Measurements from ENCODE around the gene ZNF20.

DNA sequence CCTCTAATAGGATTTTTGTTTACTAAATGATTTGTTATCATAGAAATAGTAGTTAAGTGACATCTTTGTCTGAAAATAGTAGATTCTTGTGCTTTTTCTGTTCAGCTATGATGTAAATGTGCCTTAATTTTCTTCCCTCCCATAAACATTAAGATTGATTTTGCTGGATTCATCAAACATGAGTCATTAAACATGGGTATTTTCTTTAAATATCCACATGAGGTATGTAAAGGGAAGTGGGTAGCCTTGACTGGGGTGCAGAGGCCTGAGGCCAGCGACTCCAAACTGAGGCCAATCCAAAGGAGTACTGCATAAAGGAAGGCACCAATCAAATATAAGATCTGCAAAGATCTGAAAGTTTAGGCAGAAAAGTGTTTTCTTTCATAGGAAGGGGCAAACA lies 26.5 kb upstream of the ZNF20 start:
- TF ChIP-seq, protein P1, sequence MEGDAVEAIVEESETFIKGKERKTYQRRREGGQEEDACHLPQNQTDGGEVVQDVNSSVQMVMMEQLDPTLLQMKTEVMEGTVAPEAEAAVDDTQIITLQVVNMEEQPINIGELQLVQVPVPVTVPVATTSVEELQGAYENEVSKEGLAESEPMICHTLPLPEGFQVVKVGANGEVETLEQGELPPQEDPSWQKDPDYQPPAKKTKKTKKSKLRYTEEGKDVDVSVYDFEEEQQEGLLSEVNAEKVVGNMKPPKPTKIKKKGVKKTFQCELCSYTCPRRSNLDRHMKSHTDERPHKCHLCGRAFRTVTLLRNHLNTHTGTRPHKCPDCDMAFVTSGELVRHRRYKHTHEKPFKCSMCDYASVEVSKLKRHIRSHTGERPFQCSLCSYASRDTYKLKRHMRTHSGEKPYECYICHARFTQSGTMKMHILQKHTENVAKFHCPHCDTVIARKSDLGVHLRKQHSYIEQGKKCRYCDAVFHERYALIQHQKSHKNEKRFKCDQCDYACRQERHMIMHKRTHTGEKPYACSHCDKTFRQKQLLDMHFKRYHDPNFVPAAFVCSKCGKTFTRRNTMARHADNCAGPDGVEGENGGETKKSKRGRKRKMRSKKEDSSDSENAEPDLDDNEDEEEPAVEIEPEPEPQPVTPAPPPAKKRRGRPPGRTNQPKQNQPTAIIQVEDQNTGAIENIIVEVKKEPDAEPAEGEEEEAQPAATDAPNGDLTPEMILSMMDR (IDR thresholded peaks at IDR 0.05), result no peak
- no peak for TF ChIP-seq POLR2A (IDR thresholded peaks at IDR 0.05)
